ENCODE data around the gene PRKG2.

Gene PRKG2

DNA sequence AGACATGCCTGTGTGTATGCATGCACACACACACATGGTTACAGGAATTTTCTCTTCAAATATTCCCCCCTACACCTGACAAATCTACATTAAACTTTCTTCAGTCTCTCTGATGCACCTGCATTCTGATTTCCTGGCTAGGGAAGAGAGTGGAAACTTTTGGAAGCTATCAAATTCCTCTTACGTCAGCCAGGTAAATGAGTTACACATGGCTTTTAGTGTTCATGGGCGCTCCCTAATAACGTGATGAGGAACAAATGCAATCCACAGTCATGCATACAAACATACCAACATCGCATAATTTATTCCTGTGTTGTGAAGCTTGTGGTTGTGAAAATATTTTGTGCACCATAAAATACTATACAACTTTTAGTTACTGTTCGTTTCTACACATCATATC, 149.6 kb downstream of the PRKG2 start:
- Histone ChIP-seq H3K9ac (ENCODE audit: low read depth, low read length, poor library complexity, severe bottlenecking) (no peak overlapping the region), H3K4me3 (ENCODE audit: low read length, poor library complexity, severe bottlenecking) (no peak overlapping the region), H3F3A (ENCODE audit: low read depth) (no peaks in the 10 kb centered on the region), H3K79me2 (ENCODE audit: insufficient read depth, low read length) (no peaks in the 10 kb centered on the region), H4K20me1 (ENCODE audit: insufficient read depth, low read length, poor library complexity, severe bottlenecking) (no peaks in the 10 kb centered on the region), H3K4me2 (ENCODE audit: low read depth, low read length, poor library complexity, severe bottlenecking) (no peak overlapping the region), H3K9me2 (replicated peaks; ENCODE audit: low read depth, low read length) (no peaks in the 10 kb centered on the region), H3K4me1 (ENCODE audit: insufficient read depth, low read length, poor library complexity, severe bottlenecking) (no peaks in the 10 kb centered on the region), H3K27me3 (ENCODE audit: insufficient read depth, low read length, poor library complexity, severe bottlenecking) (no peaks in the 10 kb centered on the region), H3K9me3 (ENCODE audit: insufficient read depth, low read depth, low read length) (no peaks in the 10 kb centered on the region), H2AFZ (ENCODE audit: low read length) (no peak overlapping the region), H3K36me3 (ENCODE audit: insufficient read depth, low read length) (no peaks in the 10 kb centered on the region)
- TF ChIP-seq, protein P1, sequence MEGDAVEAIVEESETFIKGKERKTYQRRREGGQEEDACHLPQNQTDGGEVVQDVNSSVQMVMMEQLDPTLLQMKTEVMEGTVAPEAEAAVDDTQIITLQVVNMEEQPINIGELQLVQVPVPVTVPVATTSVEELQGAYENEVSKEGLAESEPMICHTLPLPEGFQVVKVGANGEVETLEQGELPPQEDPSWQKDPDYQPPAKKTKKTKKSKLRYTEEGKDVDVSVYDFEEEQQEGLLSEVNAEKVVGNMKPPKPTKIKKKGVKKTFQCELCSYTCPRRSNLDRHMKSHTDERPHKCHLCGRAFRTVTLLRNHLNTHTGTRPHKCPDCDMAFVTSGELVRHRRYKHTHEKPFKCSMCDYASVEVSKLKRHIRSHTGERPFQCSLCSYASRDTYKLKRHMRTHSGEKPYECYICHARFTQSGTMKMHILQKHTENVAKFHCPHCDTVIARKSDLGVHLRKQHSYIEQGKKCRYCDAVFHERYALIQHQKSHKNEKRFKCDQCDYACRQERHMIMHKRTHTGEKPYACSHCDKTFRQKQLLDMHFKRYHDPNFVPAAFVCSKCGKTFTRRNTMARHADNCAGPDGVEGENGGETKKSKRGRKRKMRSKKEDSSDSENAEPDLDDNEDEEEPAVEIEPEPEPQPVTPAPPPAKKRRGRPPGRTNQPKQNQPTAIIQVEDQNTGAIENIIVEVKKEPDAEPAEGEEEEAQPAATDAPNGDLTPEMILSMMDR (conservative IDR thresholded peaks at IDR 0.05; ENCODE audit: low read length): no peak
- TF ChIP-seq EZH2phosphoT487 (IDR thresholded peaks at IDR 0.05; ENCODE audit: borderline replicate concordance): no peak

DNA sequence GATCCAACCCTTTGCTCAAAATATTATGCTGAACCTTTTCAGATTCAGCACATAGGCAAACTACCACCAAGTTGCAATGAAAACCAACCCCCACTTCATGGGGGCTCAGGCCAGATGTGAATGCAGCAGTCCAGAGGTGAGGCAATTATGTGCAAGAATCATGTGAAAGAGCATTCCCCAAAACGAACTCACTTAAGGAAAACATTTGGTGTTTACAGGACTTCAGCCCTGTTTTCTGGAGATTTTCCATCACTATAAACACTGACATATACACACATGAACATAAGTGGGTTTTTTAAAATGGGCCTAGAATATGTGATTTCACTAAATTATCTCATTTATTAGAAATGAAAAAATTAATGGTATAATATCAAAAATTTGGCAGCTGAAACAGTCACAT, 153.0 kb downstream of the PRKG2 start:
- no peak overlapping the region for H3K4me2 ChIP-seq (ENCODE audit: low read depth, low read length, poor library complexity, severe bottlenecking)
- no peaks in the 10 kb centered on the region for H3F3A ChIP-seq (ENCODE audit: low read depth)
- no peaks in the 10 kb centered on the region for H3K9me3 ChIP-seq (ENCODE audit: insufficient read depth, low read depth, low read length)
- no peaks in the 10 kb centered on the region for H3K27me3 ChIP-seq (ENCODE audit: insufficient read depth, low read length, poor library complexity, severe bottlenecking)
- H3K4me1 ChIP-seq (ENCODE audit: insufficient read depth, low read length, poor library complexity, severe bottlenecking): no peaks in the 10 kb centered on the region
- no peaks in the 10 kb centered on the region for H4K20me1 ChIP-seq (ENCODE audit: insufficient read depth, low read length, poor library complexity, severe bottlenecking)
- no peaks in the 10 kb centered on the region for H3K36me3 ChIP-seq (ENCODE audit: insufficient read depth, low read length)
- no peak overlapping the region for H3K9ac ChIP-seq (ENCODE audit: low read depth, low read length, poor library complexity, severe bottlenecking)
- no peak overlapping the region for H3K4me3 ChIP-seq (ENCODE audit: low read length, poor library complexity, severe bottlenecking)
- TF ChIP-seq, protein P1 (conservative IDR thresholded peaks at IDR 0.05; ENCODE audit: low read length): no peak
- TF ChIP-seq EZH2phosphoT487 (IDR thresholded peaks at IDR 0.05; ENCODE audit: borderline replicate concordance): no peak
- H2AFZ ChIP-seq (ENCODE audit: low read length): 0 out of 2 replicates have a peak overlapping the region, but pooled peaks have one; percentile 5
- no peaks in the 10 kb centered on the region for H3K9me2 ChIP-seq (replicated peaks; ENCODE audit: low read depth, low read length)
- no peaks in the 10 kb centered on the region for H3K79me2 ChIP-seq (ENCODE audit: insufficient read depth, low read length)

DNA sequence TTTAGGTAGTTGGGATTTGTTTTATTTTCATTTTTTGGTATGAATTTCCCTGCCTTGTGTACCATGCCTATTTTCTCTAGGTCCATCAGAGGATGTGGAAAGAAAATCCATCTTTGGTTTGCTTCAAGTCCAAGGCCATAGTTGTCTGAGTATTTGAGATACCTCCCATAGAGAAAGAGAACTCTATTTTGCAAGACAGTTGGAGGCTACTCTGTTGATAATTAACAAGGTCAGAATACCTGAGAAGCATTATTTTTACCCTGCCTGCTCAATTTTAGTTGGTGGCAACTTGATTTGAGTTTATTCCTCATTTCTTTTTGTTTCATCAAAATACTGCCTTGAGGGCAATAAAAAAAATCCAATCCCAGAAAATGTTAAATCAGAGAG, 153.7 kb downstream of the PRKG2 start:
- TF ChIP-seq EZH2phosphoT487 (IDR thresholded peaks at IDR 0.05; ENCODE audit: borderline replicate concordance): no peak
- TF ChIP-seq, protein P1 (conservative IDR thresholded peaks at IDR 0.05; ENCODE audit: low read length): no peak
- H3F3A ChIP-seq (ENCODE audit: low read depth): no peaks in the 10 kb centered on the region
- no peaks in the 10 kb centered on the region for H3K36me3 ChIP-seq (ENCODE audit: insufficient read depth, low read length)
- H3K9ac ChIP-seq (ENCODE audit: low read depth, low read length, poor library complexity, severe bottlenecking): no peak overlapping the region
- no peaks in the 10 kb centered on the region for H3K27me3 ChIP-seq (ENCODE audit: insufficient read depth, low read length, poor library complexity, severe bottlenecking)
- no peaks in the 10 kb centered on the region for H3K9me2 ChIP-seq (replicated peaks; ENCODE audit: low read depth, low read length)
- H3K4me2 ChIP-seq (ENCODE audit: low read depth, low read length, poor library complexity, severe bottlenecking): no peak overlapping the region
- no peaks in the 10 kb centered on the region for H3K79me2 ChIP-seq (ENCODE audit: insufficient read depth, low read length)
- H2AFZ ChIP-seq (ENCODE audit: low read length): no peak overlapping the region
- H3K4me1 ChIP-seq (ENCODE audit: insufficient read depth, low read length, poor library complexity, severe bottlenecking): no peaks in the 10 kb centered on the region
- no peaks in the 10 kb centered on the region for H4K20me1 ChIP-seq (ENCODE audit: insufficient read depth, low read length, poor library complexity, severe bottlenecking)
- H3K4me3 ChIP-seq (ENCODE audit: low read length, poor library complexity, severe bottlenecking): no peak overlapping the region
- no peaks in the 10 kb centered on the region for H3K9me3 ChIP-seq (ENCODE audit: insufficient read depth, low read depth, low read length)

Data from Loucy (cell line).